HL-60 (cell line): ENCODE measurements around the gene SAFB2.

Experiments
- POLR2AphosphoS5 ChIP-seq: IDR thresholded peaks from 2 replicates; pipeline ENCODE4 v1.6.1; 2012; ENCODE audit warnings: low read depth
- TF ChIP-seq, protein P1 (sequence below): IDR thresholded peaks from one replicate; pipeline ENCODE4 v1.5.1; 2011; ENCODE audit warnings: low read length, control low read depth, inconsistent platforms; ENCODE audit not compliant: insufficient read depth
- TF ChIP-seq, protein P2 (sequence below): IDR thresholded peaks from 2 replicates; pipeline ENCODE4 v1.6.1; 2012; ENCODE audit warnings: low read depth; ENCODE audit not compliant: insufficient replicate concordance

DNA sequence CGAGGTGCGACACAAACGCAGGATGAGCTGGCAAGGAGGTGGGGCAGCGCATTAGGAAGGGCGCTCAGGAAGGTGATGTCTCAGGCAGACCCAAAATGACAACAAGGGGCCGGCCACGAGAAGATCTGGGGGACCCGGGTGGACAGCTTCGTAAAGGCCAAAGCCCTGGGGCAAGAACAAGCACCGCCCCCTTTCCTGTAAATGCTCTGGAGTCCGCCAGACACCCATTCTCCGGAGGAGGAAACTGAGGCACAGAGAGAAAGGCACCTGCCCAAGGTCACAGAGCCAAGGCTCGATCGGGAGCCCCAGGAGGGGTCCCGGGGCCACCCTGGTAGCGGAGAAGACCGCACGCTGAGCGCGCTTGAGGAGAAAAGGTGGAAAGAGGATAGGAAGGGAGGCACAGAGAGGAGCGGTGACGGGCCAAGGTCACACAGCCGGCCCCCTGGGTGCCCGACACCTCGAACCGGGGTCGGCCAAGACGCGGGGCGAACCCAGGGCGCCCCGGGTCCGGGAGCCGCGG is 571 bp downstream of the SAFB2 start:
- TF ChIP-seq, protein P1, sequence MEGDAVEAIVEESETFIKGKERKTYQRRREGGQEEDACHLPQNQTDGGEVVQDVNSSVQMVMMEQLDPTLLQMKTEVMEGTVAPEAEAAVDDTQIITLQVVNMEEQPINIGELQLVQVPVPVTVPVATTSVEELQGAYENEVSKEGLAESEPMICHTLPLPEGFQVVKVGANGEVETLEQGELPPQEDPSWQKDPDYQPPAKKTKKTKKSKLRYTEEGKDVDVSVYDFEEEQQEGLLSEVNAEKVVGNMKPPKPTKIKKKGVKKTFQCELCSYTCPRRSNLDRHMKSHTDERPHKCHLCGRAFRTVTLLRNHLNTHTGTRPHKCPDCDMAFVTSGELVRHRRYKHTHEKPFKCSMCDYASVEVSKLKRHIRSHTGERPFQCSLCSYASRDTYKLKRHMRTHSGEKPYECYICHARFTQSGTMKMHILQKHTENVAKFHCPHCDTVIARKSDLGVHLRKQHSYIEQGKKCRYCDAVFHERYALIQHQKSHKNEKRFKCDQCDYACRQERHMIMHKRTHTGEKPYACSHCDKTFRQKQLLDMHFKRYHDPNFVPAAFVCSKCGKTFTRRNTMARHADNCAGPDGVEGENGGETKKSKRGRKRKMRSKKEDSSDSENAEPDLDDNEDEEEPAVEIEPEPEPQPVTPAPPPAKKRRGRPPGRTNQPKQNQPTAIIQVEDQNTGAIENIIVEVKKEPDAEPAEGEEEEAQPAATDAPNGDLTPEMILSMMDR = no peak
- TF ChIP-seq, protein P2, sequence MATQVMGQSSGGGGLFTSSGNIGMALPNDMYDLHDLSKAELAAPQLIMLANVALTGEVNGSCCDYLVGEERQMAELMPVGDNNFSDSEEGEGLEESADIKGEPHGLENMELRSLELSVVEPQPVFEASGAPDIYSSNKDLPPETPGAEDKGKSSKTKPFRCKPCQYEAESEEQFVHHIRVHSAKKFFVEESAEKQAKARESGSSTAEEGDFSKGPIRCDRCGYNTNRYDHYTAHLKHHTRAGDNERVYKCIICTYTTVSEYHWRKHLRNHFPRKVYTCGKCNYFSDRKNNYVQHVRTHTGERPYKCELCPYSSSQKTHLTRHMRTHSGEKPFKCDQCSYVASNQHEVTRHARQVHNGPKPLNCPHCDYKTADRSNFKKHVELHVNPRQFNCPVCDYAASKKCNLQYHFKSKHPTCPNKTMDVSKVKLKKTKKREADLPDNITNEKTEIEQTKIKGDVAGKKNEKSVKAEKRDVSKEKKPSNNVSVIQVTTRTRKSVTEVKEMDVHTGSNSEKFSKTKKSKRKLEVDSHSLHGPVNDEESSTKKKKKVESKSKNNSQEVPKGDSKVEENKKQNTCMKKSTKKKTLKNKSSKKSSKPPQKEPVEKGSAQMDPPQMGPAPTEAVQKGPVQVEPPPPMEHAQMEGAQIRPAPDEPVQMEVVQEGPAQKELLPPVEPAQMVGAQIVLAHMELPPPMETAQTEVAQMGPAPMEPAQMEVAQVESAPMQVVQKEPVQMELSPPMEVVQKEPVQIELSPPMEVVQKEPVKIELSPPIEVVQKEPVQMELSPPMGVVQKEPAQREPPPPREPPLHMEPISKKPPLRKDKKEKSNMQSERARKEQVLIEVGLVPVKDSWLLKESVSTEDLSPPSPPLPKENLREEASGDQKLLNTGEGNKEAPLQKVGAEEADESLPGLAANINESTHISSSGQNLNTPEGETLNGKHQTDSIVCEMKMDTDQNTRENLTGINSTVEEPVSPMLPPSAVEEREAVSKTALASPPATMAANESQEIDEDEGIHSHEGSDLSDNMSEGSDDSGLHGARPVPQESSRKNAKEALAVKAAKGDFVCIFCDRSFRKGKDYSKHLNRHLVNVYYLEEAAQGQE = no peak
- no peak for TF ChIP-seq POLR2AphosphoS5
